ENCODE measurements around the gene AFP. TPM values are rescaled to one million over a fixed set of nuclear protein-coding genes. Genes with fewer than 3 reads are reported as not detected.

The AFP gene
- total and polyA plus RNA-seq, 2 of the 8 experiments (the other 6 are each of a cell fraction or from before 2014, with no cell fraction given) = 6.1 to 10.4 TPM

DNA sequence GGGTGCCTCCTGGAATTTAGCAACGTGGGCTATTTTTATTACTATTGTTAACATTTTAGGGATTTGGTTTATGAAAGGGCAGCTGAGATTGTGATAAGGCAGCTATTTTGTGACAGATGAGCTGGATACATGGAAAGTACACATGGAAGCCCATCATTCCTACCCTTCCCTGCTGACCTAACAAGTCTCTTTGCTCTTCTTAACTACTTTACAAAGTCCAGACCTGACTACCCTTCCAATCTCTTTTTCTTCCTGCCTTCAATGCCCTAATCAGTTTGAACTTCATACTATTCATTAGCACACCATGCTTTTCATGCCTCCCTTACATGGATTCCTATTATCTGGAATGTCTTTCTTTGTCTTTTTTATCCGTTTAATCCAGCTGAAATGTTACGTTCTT lies 9.4 kb upstream of the AFP start:
- 72% methylated on average over 3 of the region's 3 CpGs; no CpG with 5 or more reads in 1 of the 2 experiments for WGBS, 2 experiments (ENCODE audit: extremely low coverage in 1 of 2, insufficient coverage in 1 of 2, insufficient read length in 1 of 2, insufficient replicate concordance in 2 of 2, low coverage in 1 of 2, low lambda C conversion rate in 2 of 2, missing lambda C conversion rate in 1 of 2)
- TF ChIP-seq SP4 (IDR thresholded peaks at IDR 0.05; ENCODE audit: low read length) (no peak), ASH2L (IDR thresholded peaks at IDR 0.05; ENCODE audit: low read length) (no peak), POU5F1 (IDR thresholded peaks at IDR 0.05; ENCODE audit: low read depth, low read length) (no peak), BACH1 (IDR thresholded peaks at IDR 0.05; ENCODE audit: low read length) (no peak)

More for the DNA sequence above, 9.4 kb upstream of the AFP start:
- Histone ChIP-seq H3K4ac (replicated peaks; ENCODE audit: insufficient read length, low read depth, low read length) (no peak overlapping the region), H3K18ac (ENCODE audit: extremely low read depth, low read length) (no peak overlapping the region), H3K4me2 (ENCODE audit: insufficient read depth in 1 of 2, low read depth in 2 of 2, low read length in 2 of 2) (no peak overlapping the region), H3K4me1 (replicated peaks in 1 of 4; ENCODE audit: control insufficient read depth in 3 of 4, insufficient read depth in 4 of 4, low read length in 3 of 4) (no peaks in the 10 kb centered on the region), H3K79me2 (ENCODE audit: control insufficient read depth in 1 of 2, insufficient read depth in 2 of 2, low read length in 2 of 2) (no peaks in the 10 kb centered on the region), H3K14ac (ENCODE audit: insufficient read length) (no peak overlapping the region), H2AK5ac (ENCODE audit: low read depth, low read length) (no peak overlapping the region), H2BK20ac (ENCODE audit: low read length) (no peak overlapping the region), H3K4me3 (ENCODE audit: extremely low read depth in 1 of 4, insufficient read depth in 2 of 4, low read depth in 3 of 4, low read length in 4 of 4) (no peak overlapping the region), H3K79me1 (ENCODE audit: low read depth, low read length) (no peaks in the 10 kb centered on the region), H4K91ac (replicated peaks; ENCODE audit: insufficient read length, low read length) (no peak overlapping the region), H2BK120ac (replicated peaks; ENCODE audit: low read depth, low read length) (no peak overlapping the region), H2BK5ac (ENCODE audit: low read depth, low read length) (no peak overlapping the region), H3K23me2 (ENCODE audit: low read depth, low read length) (no peaks in the 10 kb centered on the region), H2BK12ac (ENCODE audit: low read depth, low read length) (no peak overlapping the region), H3K9me3 (ENCODE audit: insufficient read depth in 2 of 2, low read depth in 1 of 2, low read length in 1 of 2) (no peaks in the 10 kb centered on the region), H3K56ac (replicated peaks; ENCODE audit: insufficient read length, low read depth, low read length) (no peak overlapping the region), H3K9ac (replicated peaks in 1 of 4; ENCODE audit: extremely low read depth in 1 of 4, low read depth in 3 of 4, low read length in 3 of 4) (no peak overlapping the region), H4K5ac (ENCODE audit: insufficient read length, low read depth, low read length) (no peak overlapping the region), H3K36me3 (ENCODE audit: control insufficient read depth in 2 of 4, insufficient read depth in 4 of 4, low read length in 3 of 4) (no peaks in the 10 kb centered on the region), H4K20me1 (replicated peaks in 1 of 2; ENCODE audit: control insufficient read depth in 1 of 2, insufficient read depth in 2 of 2, low read length in 2 of 2) (no peaks in the 10 kb centered on the region), H3K27me3 (replicated peaks in 1 of 4; ENCODE audit: control insufficient read depth in 3 of 4, extremely low read depth in 1 of 4, insufficient read depth in 3 of 4, low read length in 3 of 4) (no peaks in the 10 kb centered on the region), H3K23ac (ENCODE audit: insufficient read length) (no peak overlapping the region), H4K8ac (ENCODE audit: extremely low read depth, insufficient read depth, low read length) (no peak overlapping the region), H2BK15ac (ENCODE audit: low read length) (no peak overlapping the region), H3K27ac (ENCODE audit: low read depth, low read length) (no peak overlapping the region), H2AFZ (ENCODE audit: low read length) (no peak overlapping the region)
- no peak for FAIRE-seq
- POLR2A ChIA-PET (ENCODE audit: partially characterized antibody) = no interaction called here
- CTCF ChIA-PET (ENCODE audit: partially characterized antibody) = interaction anchor here (1.4 kb wide), 1 partner anchor 85 kb away, joined by 7 read pairs; no protein-coding TSS in a partner anchor
- DNase-seq (ENCODE audit: low read depth in 1 of 2, low spot score in 2 of 2) = no peak
